Colonic mucosa (tissue), 4 donors: ENCODE data around the gene DPF3. TPM values are rescaled to one million over a fixed set of nuclear protein-coding genes. Genes with fewer than 3 reads are reported as not detected.

ENCODE experiments used
- DNase-seq: peaks from one replicate; pipeline ENCODE4 v3.0.0-alpha.2; 2020
- H3K27ac ChIP-seq: fragments of 200-600 bp; one replicate; pipeline ENCODE4 v1.8.0; 2021
- H3K27me3 ChIP-seq: fragments of 200-600 bp; one replicate; pipeline ENCODE4 v1.8.0; 2021
- H3K36me3 ChIP-seq: fragments of 200-600 bp; one replicate; pipeline ENCODE4 v1.8.0; 2021
- H3K4me1 ChIP-seq: fragments of 200-600 bp; one replicate; pipeline ENCODE4 v1.8.0; 2021; ENCODE audit warnings: mild to moderate bottlenecking
- H3K4me3 ChIP-seq: fragments of 200-600 bp; one replicate; pipeline ENCODE4 v1.8.0; 2021
- H3K9ac ChIP-seq, 2 donors: one replicate each; pipeline ENCODE4 v1.7.0; 2013; ENCODE audit warnings: control low read depth in 2 of 2, low read depth in 2 of 2, low read length in 2 of 2
- H3K9me3 ChIP-seq: fragments of 200-600 bp; one replicate; pipeline ENCODE4 v1.8.0; 2021
- CTCF ChIP-seq: fragments of 200-600 bp; IDR thresholded peaks from one replicate; pipeline ENCODE4 v1.8.0; 2022; ENCODE audit warnings: antibody characterized with exemption, mild to moderate bottlenecking
- intact Hi-C: fragments of 100-400 bp; cut with DNase I; formaldehyde crosslinking; loops from one replicate; pipeline ENCODE4 v1.14.1; 2022
- total RNA-seq, 2 donors: library from RNA; stranded (reverse); fragmentation: NEBNext Ultra II Directional in 1 of 2; extraction: Animal tissue kit (Norgen Biotek cat#: 25700) in 1 of 2; gene quantifications; one replicate each; pipeline ENCODE4 v1.2.1, GENCODE V29; 2021
- donor health status: healthy.
- donor health status: DM: no; HTN: no; CAD: no.
- donor health status: DM: no; HTN: no; CAD: no.

Gene DPF3
- total RNA-seq, 2 donors from 2014 or later: 6.7 to 14.0 TPM

- intact Hi-C loops: no loop called here
Measured at GRCh38 chr14:72652179-72652578, 241.7 kb downstream of the DPF3 start.

GRCh38 chr14:72651714-72652113, 242.2 kb downstream of the DPF3 start:
- H3K36me3 ChIP-seq: no peaks in the 10 kb centered on the region

More at GRCh38 chr14:72652179-72652578, 241.7 kb downstream of the DPF3 start:
- no peaks in the 10 kb centered on the region for H3K9me3 ChIP-seq
- no peak overlapping the region for H3K4me3 ChIP-seq
- H3K27ac ChIP-seq: no peak overlapping the region
- no peaks in the 10 kb centered on the region for H3K4me1 ChIP-seq
- no peak for DNase-seq
- no peaks in the 10 kb centered on the region for H3K36me3 ChIP-seq
- H3K9ac ChIP-seq: no peak overlapping the region
- no peak for TF ChIP-seq CTCF
- H3K27me3 ChIP-seq: no peaks in the 10 kb centered on the region

GRCh38 chr14:72651081-72651480, 242.8 kb downstream of the DPF3 start:
- Histone ChIP-seq H3K27ac (no peak overlapping the region), H3K4me3 (no peak overlapping the region), H3K9ac (no peak overlapping the region), H3K9me3 (no peaks in the 10 kb centered on the region), H3K27me3 (no peaks in the 10 kb centered on the region), H3K4me1 (no peaks in the 10 kb centered on the region), H3K36me3 (no peaks in the 10 kb centered on the region)
- intact Hi-C loops: no loop called here
- no peak for TF ChIP-seq CTCF
- no peak for DNase-seq

More at GRCh38 chr14:72651714-72652113, 242.2 kb downstream of the DPF3 start:
- Histone ChIP-seq H3K27me3 (no peaks in the 10 kb centered on the region), H3K27ac (no peak overlapping the region), H3K4me1 (no peaks in the 10 kb centered on the region), H3K9me3 (no peaks in the 10 kb centered on the region), H3K4me3 (no peak overlapping the region), H3K9ac (no peak overlapping the region)
- intact Hi-C loops: no loop called here
- TF ChIP-seq CTCF: no peak
- DNase-seq: no peak

GRCh38 chr14:72649603-72650227, 244.2 kb downstream of the DPF3 start:
- no peak for DNase-seq
- H3K9me3 ChIP-seq: no peaks in the 10 kb centered on the region
- intact Hi-C loops: no loop called here
- no peak for TF ChIP-seq CTCF
- H3K4me3 ChIP-seq: no peak overlapping the region
- H3K27me3 ChIP-seq: no peaks in the 10 kb centered on the region
- no peak overlapping the region for H3K27ac ChIP-seq
- no peaks in the 10 kb centered on the region for H3K4me1 ChIP-seq
- H3K36me3 ChIP-seq: no peaks in the 10 kb centered on the region
- H3K9ac ChIP-seq: no peak overlapping the region

- no peaks in the 10 kb centered on the region for H3K36me3 ChIP-seq
- no peak overlapping the region for H3K27ac ChIP-seq
- intact Hi-C loops: no loop called here
- H3K4me3 ChIP-seq: no peak overlapping the region
- no peak for DNase-seq
- no peaks in the 10 kb centered on the region for H3K9me3 ChIP-seq
- TF ChIP-seq CTCF: no peak
- H3K27me3 ChIP-seq: no peaks in the 10 kb centered on the region
- H3K9ac ChIP-seq: no peak overlapping the region
- H3K4me1 ChIP-seq: no peaks in the 10 kb centered on the region
Measured at GRCh38 chr14:72647782-72648181, 246.1 kb downstream of the DPF3 start.
